EL (cell line): Measurements from ENCODE around the gene ZFYVE28.

Experiments
- DNase-seq: peaks from one replicate; pipeline ENCODE4 v3.0.0-alpha.2; 2016

The ZFYVE28 gene

GRCh38 chr4:2343476-2343875 is 75.0 kb downstream of the ZFYVE28 start:
- DNase-seq = no peak

GRCh38 chr4:2341911-2342652 is 76.4 kb downstream of the ZFYVE28 start:
- no peak for DNase-seq

GRCh38 chr4:2341261-2341841 is 77.1 kb downstream of the ZFYVE28 start:
- DNase-seq = no peak

- DNase-seq = no peak
These were observed 78.0 kb downstream of the ZFYVE28 start for GRCh38 chr4:2340272-2341061.

GRCh38 chr4:2339458-2340271 is 78.8 kb downstream of the ZFYVE28 start:
- no peak for DNase-seq

GRCh38 chr4:2338754-2339457 is 79.5 kb downstream of the ZFYVE28 start:
- DNase-seq = no peak

- no peak for DNase-seq
These were observed 80.5 kb downstream of the ZFYVE28 start for GRCh38 chr4:2337896-2338295.

- no peak for DNase-seq
These were observed 81.2 kb downstream of the ZFYVE28 start for GRCh38 chr4:2337131-2337723.

- no peak for DNase-seq
These were observed 81.8 kb downstream of the ZFYVE28 start for GRCh38 chr4:2336659-2337058.

GRCh38 chr4:2335729-2336101 is 82.7 kb downstream of the ZFYVE28 start:
- no peak for DNase-seq

GRCh38 chr4:2334826-2335728 is 83.4 kb downstream of the ZFYVE28 start:
- DNase-seq = no peak

- no peak for DNase-seq
These were observed 84.4 kb downstream of the ZFYVE28 start for GRCh38 chr4:2333916-2334644.

- DNase-seq = no peak
These were observed 85.0 kb downstream of the ZFYVE28 start for GRCh38 chr4:2333356-2333841.

- DNase-seq = no peak
These were observed 85.5 kb downstream of the ZFYVE28 start for GRCh38 chr4:2332976-2333319.

GRCh38 chr4:2332201-2332975 is 86.1 kb downstream of the ZFYVE28 start:
- no peak for DNase-seq

- no peak for DNase-seq
These were observed 86.8 kb downstream of the ZFYVE28 start for GRCh38 chr4:2331519-2332200.

- no peak for DNase-seq
These were observed 87.4 kb downstream of the ZFYVE28 start for GRCh38 chr4:2331043-2331420.
